Mesothelial cell of epicardium (in vitro differentiated cells): Measurements from ENCODE around the gene EZH1. TPM values are rescaled to one million over a fixed set of nuclear protein-coding genes. Genes with fewer than 3 reads are reported as not detected.

Source experiments
- microRNA-seq: library from miRNA; unstranded; fragments of <30 nt; microRNA quantifications from one replicate; pipeline ENCODE4 v1.2.0, GENCODE V29; 2021; ENCODE audit warnings: inconsistent platforms, mixed read lengths
- total RNA-seq: library from RNA; stranded (reverse); gene quantifications from 3 replicates; pipeline ENCODE4 v1.2.1, GENCODE V29; 2021

EZH1 gene
- total RNA-seq, 1 donor from 2014 or later, result 45.1 TPM

Small RNAs within 50 kb of the gene (microRNA-seq; reads per million reads assigned to microRNA genes)
- gene MIR6780A, result 1.8 reads per million

Other genes with a start within 250 kb of the EZH1 start
- gene NAGLU, start 208.8 kb downstream of the EZH1 start, total RNA-seq, result 31.0 to 31.9 TPM (median 31.5 TPM) in 3 replicates
- 1.6 to 3.0 TPM (median 2.2 TPM) in 3 replicates for gene HSD17B1, start 192.1 kb downstream of the EZH1 start, total RNA-seq
- gene COASY, start 182.9 kb downstream of the EZH1 start, total RNA-seq, result 60.7 to 62.0 TPM (median 61.4 TPM) in 3 replicates
- gene MLX, start 177.9 kb downstream of the EZH1 start, total RNA-seq, result 26.1 to 27.8 TPM (median 27.0 TPM) in 3 replicates
- 8.3 to 9.8 TPM (median 9.7 TPM) in 3 replicates for gene PSMC3IP, start 167.3 kb downstream of the EZH1 start, total RNA-seq
- 77.7 to 79.1 TPM (median 77.8 TPM) in 3 replicates for gene RETREG3, start 135.7 kb downstream of the EZH1 start, total RNA-seq
- 35.0 to 42.9 TPM (median 38.4 TPM) in 3 replicates for gene TUBG1, start 135.4 kb downstream of the EZH1 start, total RNA-seq
- gene TUBG2, start 85.8 kb downstream of the EZH1 start, total RNA-seq, result 30.6 to 33.7 TPM (median 33.4 TPM) in 3 replicates
- gene PLEKHH3, start 68.0 kb downstream of the EZH1 start, total RNA-seq, result 35.9 to 38.2 TPM (median 37.8 TPM) in 3 replicates
- 2.0 to 2.3 TPM (median 2.1 TPM) in 3 replicates for gene CCR10, start 63.2 kb downstream of the EZH1 start, total RNA-seq
- 20.5 to 23.1 TPM (median 20.9 TPM) in 3 replicates for gene CNTNAP1, start 62.5 kb downstream of the EZH1 start, total RNA-seq
- 19.5 to 22.3 TPM (median 21.6 TPM) in 3 replicates for gene RAMP2, start 16.2 kb upstream of the EZH1 start, total RNA-seq
- gene VPS25, start 28.4 kb upstream of the EZH1 start, total RNA-seq, result 59.4 to 65.0 TPM (median 64.9 TPM) in 3 replicates
- gene WNK4, start 35.6 kb upstream of the EZH1 start, total RNA-seq, result 1.3 to 1.8 TPM (median 1.7 TPM) in 3 replicates
- 52.4 to 57.4 TPM (median 54.3 TPM) in 3 replicates for gene COA3, start 53.7 kb upstream of the EZH1 start, total RNA-seq
- 0.09 to 0.14 TPM in 2 of 3 replicates, not detected in the other for gene CNTD1, start 53.8 kb upstream of the EZH1 start, total RNA-seq
- 54.5 to 55.8 TPM (median 55.2 TPM) in 3 replicates for gene BECN1, start 79.2 kb upstream of the EZH1 start, total RNA-seq
- 88.7 to 92.8 TPM (median 92.0 TPM) in 3 replicates for gene PSME3, start 88.4 kb upstream of the EZH1 start, total RNA-seq
- gene AOC2, start 99.5 kb upstream of the EZH1 start, total RNA-seq, result 3.0 to 3.8 TPM (median 3.4 TPM) in 3 replicates
- gene AOC3, start 106.2 kb upstream of the EZH1 start, total RNA-seq, result 1.5 to 2.3 TPM (median 1.9 TPM) in 3 replicates
- not detected in 3 replicates for gene G6PC1, start 155.8 kb upstream of the EZH1 start, total RNA-seq
- gene AARSD1, start 219.4 kb upstream of the EZH1 start, total RNA-seq, result 58.6 to 66.0 TPM (median 59.1 TPM) in 3 replicates
- gene PTGES3L, start 235.0 kb upstream of the EZH1 start, total RNA-seq, result 1.5 to 2.0 TPM (median 1.6 TPM) in 3 replicates
- 13.1 to 13.9 TPM (median 13.2 TPM) in 3 replicates for gene RUNDC1, start 235.5 kb upstream of the EZH1 start, total RNA-seq